PFSK-1 (cell line): ENCODE results near the gene WNK2.

ENCODE experiments used
- FOXP2 ChIP-seq: optimal IDR thresholded peaks from 2 replicates; pipeline ENCODE3; 2011; ENCODE audit warnings: borderline replicate concordance, control low read depth, inconsistent platforms; ENCODE audit not compliant: insufficient read depth; ENCODE audit errors: extremely low read length, extremely low read depth
- POLR2AphosphoS5 ChIP-seq: IDR thresholded peaks from 2 replicates; pipeline ENCODE4 v1.6.1; 2012; ENCODE audit warnings: low read depth, mild to moderate bottlenecking, control low read depth, low read length, moderate library complexity
- SIN3A ChIP-seq: IDR thresholded peaks from 2 replicates; pipeline ENCODE4 v1.6.1; 2012; ENCODE audit warnings: mild to moderate bottlenecking, low read length, moderate library complexity, borderline replicate concordance; ENCODE audit not compliant: insufficient read depth
- TAF1 ChIP-seq: IDR thresholded peaks from 2 replicates; pipeline ENCODE4 v1.6.1; 2012; ENCODE audit warnings: low read length, control low read depth, borderline replicate concordance; ENCODE audit not compliant: insufficient read depth
- TF ChIP-seq, protein P1 (sequence below), 2 experiments: IDR thresholded peaks; 2 replicates each; pipeline versions ENCODE4 v1.6.1 to v1.8.0; 2011 to 2012; ENCODE audit warnings: low read depth in 2 of 2, low read length in 2 of 2, control low read depth in 1 of 2, inconsistent platforms in 1 of 2, mild to moderate bottlenecking in 1 of 2, moderate library complexity in 1 of 2; ENCODE audit not compliant: insufficient read depth in 1 of 2

Gene WNK2

DNA sequence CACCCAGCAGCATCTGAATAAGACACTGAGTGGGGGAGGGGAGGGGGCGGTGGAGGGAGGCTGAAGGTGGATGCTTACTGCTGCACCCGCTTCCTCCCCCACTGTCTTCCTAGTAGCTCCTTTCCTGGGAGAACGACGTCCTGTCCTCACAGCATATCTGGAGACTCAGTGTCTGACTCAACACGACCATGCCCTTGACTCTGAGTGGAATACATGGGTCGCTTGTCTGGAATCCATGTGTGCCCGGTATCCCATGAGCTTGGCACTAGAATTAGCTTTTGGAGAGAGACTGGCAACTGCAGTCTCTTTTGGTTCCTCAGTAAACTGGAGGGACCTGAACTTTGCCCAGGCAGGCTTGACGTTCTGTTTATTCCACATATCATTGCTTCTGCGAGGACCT is 142.1 kb downstream of the WNK2 start:
- TF ChIP-seq SIN3A (no peak), POLR2AphosphoS5 (no peak), TAF1 (no peak), FOXP2 (no peak)
- TF ChIP-seq, protein P1, sequence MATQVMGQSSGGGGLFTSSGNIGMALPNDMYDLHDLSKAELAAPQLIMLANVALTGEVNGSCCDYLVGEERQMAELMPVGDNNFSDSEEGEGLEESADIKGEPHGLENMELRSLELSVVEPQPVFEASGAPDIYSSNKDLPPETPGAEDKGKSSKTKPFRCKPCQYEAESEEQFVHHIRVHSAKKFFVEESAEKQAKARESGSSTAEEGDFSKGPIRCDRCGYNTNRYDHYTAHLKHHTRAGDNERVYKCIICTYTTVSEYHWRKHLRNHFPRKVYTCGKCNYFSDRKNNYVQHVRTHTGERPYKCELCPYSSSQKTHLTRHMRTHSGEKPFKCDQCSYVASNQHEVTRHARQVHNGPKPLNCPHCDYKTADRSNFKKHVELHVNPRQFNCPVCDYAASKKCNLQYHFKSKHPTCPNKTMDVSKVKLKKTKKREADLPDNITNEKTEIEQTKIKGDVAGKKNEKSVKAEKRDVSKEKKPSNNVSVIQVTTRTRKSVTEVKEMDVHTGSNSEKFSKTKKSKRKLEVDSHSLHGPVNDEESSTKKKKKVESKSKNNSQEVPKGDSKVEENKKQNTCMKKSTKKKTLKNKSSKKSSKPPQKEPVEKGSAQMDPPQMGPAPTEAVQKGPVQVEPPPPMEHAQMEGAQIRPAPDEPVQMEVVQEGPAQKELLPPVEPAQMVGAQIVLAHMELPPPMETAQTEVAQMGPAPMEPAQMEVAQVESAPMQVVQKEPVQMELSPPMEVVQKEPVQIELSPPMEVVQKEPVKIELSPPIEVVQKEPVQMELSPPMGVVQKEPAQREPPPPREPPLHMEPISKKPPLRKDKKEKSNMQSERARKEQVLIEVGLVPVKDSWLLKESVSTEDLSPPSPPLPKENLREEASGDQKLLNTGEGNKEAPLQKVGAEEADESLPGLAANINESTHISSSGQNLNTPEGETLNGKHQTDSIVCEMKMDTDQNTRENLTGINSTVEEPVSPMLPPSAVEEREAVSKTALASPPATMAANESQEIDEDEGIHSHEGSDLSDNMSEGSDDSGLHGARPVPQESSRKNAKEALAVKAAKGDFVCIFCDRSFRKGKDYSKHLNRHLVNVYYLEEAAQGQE (IDR thresholded peaks at IDR 0.05; ENCODE audit: insufficient read depth in 1 of 2, low read depth in 2 of 2, low read length in 2 of 2): no peak

DNA sequence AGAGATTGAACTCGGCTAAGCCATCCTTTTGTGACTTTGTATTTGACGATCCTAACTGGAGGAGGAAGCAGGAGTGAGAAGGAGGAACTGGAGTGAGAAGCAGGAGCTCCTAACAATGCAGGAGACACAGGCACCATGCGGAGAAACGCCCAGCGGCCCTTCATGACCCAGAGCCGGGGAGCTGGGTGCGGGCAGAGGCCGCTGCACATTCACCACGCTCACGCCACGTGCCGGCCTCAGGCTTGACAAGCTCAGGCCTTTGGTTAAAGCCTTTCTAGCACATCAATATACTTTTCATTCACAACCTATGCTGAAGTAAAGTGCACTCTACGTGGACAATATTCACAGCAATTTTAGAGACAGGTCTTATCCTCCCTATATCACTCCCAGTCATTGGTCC is 142.7 kb downstream of the WNK2 start:
- TF ChIP-seq SIN3A: no peak
- no peak for TF ChIP-seq FOXP2
- no peak for TF ChIP-seq TAF1
- TF ChIP-seq POLR2AphosphoS5: no peak
- TF ChIP-seq, protein P1 (IDR thresholded peaks at IDR 0.05; ENCODE audit: insufficient read depth in 1 of 2, low read depth in 2 of 2, low read length in 2 of 2): no peak

DNA sequence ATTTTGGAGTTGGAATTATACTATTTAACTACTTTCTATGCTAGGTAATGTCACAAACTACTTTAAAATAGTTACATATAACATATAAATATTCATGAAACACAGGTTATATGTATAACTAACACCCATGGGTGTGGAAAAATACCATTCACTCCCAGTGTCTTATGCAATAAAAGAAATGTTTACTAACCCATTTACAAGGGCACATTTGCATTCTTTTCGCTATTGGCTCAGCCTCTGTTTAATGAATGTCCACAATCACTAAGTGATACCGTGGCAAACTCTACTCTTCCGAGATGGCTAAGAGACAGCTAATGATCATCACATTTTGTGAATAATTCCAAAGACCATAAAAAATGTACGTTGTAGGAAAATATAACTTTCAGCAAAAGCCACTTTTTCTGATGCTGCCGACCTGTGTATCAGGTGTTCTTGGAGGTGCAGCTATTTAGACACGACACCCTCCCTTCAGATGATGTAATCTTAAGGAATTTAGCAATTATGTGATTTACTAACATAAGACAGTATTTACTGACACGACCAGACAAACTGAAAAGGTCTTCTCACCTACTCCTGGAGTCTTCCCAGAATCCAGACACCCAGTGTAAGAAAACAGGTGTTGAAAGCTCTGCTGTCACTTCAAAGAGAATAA is 145.8 kb downstream of the WNK2 start:
- TF ChIP-seq SIN3A (no peak), TAF1 (no peak), FOXP2 (no peak), POLR2AphosphoS5 (no peak)
- TF ChIP-seq, protein P1 (IDR thresholded peaks at IDR 0.05; ENCODE audit: insufficient read depth in 1 of 2, low read depth in 2 of 2, low read length in 2 of 2): no peak

DNA sequence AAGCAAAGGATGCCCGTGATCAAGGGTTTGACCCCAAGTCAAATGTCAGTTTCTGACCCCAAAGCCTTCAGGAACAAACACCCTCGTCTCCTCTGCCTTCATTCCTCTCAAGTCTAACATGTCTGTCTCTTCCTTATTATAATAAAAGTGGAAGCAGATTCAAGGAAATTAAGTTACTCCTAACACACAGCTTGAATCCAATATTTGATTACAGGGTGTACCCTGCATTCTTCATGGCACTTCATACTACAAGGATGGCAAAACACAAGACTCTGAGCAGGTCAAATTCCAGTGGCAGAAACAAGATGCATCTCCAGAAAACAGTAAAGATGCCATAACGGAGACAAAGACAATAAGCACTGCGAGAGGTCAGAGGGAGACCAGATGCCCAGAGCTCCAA is 148.4 kb downstream of the WNK2 start:
- no peak for TF ChIP-seq TAF1
- no peak for TF ChIP-seq SIN3A
- no peak for TF ChIP-seq FOXP2
- no peak for TF ChIP-seq POLR2AphosphoS5
- TF ChIP-seq, protein P1 (IDR thresholded peaks at IDR 0.05; ENCODE audit: insufficient read depth in 1 of 2, low read depth in 2 of 2, low read length in 2 of 2): no peak

DNA sequence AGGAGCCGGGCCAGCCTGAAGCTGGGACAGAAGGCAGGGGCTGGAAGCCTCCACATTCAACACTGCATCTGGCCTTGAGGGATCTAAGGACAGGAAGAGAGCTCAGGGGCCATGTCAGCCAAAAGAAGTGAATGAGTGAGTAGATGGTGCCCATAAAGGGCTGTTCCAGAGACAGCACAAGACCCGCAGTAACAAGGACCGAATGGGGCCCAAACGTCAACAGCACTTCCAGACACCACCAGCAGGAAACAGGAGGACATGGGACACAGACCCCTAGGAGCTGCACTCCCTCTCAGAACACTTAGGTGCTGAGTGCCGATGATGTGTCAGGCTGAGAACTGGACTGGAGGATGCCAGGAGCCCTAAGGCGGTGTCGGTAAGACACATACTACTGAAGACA is 152.8 kb downstream of the WNK2 start:
- TF ChIP-seq POLR2AphosphoS5 (no peak), SIN3A (no peak), FOXP2 (no peak), TAF1 (no peak)
- TF ChIP-seq, protein P1 (IDR thresholded peaks at IDR 0.05; ENCODE audit: insufficient read depth in 1 of 2, low read depth in 2 of 2, low read length in 2 of 2): no peak
